BJ (cell line): ENCODE measurements around the gene FGD4. TPM values are rescaled to one million over a fixed set of nuclear protein-coding genes. Genes with fewer than 3 reads are reported as not detected.

ENCODE experiments used
- CTCF ChIA-PET: fragments of 350-600 bp; formaldehyde crosslinking; extraction: SDS; loops from one replicate; lab custom pipeline; 2021; ENCODE audit warnings: antibody characterized with exemption, inconsistent platforms; lab: Yijun Ruan, JAX
- POLR2A ChIA-PET: fragments of 300-600 bp; sonication (Branson Sonifier 250); formaldehyde crosslinking; extraction: SDS; loops from one replicate; lab custom pipeline; 2021; ENCODE audit warnings: antibody characterized with exemption; lab: Charles Lee
- DNase-seq: peaks from one replicate; pipeline ENCODE4 v3.0.0-alpha.2; 2011; ENCODE audit warnings: low read depth
- H3K27me3 ChIP-seq: 2 replicates; pipeline ENCODE4 v1.6.0; 2011; ENCODE audit warnings: low read length; ENCODE audit not compliant: control insufficient read depth, insufficient read depth
- H3K36me3 ChIP-seq: 2 replicates; pipeline ENCODE4 v1.5.1; 2011; ENCODE audit warnings: low read length; ENCODE audit not compliant: control insufficient read depth, insufficient read depth
- H3K4me3 ChIP-seq: 2 replicates; pipeline ENCODE4 v1.5.1; 2011; ENCODE audit warnings: low read depth, mild to moderate bottlenecking, control low read depth, low read length
- polyA plus RNA-seq: library from polyadenylated mRNA; depleted of rRNA; stranded (reverse); fragments of >200 nt; gene quantifications from 2 replicates; pipeline ENCODE4 v1.2.3, GENCODE V29; 2011
- TF ChIP-seq, protein P1 (sequence below): IDR thresholded peaks from 2 replicates; pipeline ENCODE4 v1.5.1; 2011; ENCODE audit warnings: low read depth, mild to moderate bottlenecking, control low read depth, inconsistent platforms, low read length, moderate library complexity; ENCODE audit not compliant: insufficient read depth

The FGD4 gene
- polyA plus RNA-seq, 1 experiment: 11.1 TPM

- POLR2A ChIA-PET: no interaction called here
- TF ChIP-seq, protein P1, sequence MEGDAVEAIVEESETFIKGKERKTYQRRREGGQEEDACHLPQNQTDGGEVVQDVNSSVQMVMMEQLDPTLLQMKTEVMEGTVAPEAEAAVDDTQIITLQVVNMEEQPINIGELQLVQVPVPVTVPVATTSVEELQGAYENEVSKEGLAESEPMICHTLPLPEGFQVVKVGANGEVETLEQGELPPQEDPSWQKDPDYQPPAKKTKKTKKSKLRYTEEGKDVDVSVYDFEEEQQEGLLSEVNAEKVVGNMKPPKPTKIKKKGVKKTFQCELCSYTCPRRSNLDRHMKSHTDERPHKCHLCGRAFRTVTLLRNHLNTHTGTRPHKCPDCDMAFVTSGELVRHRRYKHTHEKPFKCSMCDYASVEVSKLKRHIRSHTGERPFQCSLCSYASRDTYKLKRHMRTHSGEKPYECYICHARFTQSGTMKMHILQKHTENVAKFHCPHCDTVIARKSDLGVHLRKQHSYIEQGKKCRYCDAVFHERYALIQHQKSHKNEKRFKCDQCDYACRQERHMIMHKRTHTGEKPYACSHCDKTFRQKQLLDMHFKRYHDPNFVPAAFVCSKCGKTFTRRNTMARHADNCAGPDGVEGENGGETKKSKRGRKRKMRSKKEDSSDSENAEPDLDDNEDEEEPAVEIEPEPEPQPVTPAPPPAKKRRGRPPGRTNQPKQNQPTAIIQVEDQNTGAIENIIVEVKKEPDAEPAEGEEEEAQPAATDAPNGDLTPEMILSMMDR: no peak
- H3K36me3 ChIP-seq: 0 out of 2 replicates have a peak, but pooled peaks cover 3% of the 10 kb centered on the region
- DNase-seq: no peak
- CTCF ChIA-PET: no interaction called here
- no peaks in the 10 kb centered on the region for H3K27me3 ChIP-seq
- no peak overlapping the region for H3K4me3 ChIP-seq
These were observed 169.9 kb downstream of the FGD4 start for GRCh38 chr12:32569259-32569658.

DNA sequence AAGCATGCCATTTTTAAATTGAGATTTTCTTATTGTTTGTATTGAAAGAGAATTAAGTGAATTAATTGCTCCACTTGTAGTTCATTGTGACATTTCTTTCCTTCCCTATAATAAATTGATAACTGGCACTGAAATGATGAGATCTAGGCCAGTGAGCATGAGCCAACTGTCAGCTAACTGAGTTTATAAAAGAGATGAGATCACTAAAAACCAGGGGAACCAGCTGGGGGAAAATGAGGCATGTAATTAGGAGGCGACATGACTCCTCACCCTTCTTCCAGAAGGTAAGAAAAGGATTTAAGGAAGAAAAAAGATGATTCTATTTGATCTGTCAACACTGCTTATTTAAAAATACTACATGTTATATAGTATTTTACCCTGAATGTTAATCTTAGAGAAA lies 175.2 kb downstream of the FGD4 start:
- CTCF ChIA-PET: no interaction called here
- no peak for DNase-seq
- TF ChIP-seq, protein P1: no peak

DNA sequence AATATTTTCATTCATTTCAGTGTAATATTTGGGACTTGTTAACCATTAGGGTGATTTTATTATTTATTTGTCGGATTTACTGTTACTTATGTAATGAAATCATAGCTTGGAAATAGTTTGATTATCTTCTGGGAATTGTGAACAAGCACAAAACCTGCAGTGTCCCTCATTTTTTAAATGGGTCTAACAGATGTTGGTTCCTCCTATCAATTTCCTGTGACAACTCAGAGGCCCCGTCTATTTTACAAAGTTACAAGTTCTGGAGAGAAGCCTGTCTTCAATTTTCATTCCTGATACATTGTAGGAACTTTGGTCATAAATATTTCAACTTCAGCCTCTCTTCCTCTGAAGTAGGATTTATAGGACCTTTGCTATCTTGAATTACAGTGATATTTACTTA lies 178.0 kb downstream of the FGD4 start:
- Histone ChIP-seq H3K27me3 (no peaks in the 10 kb centered on the region), H3K4me3 (no peak overlapping the region), H3K36me3 (peaks cover 7% of the 10 kb centered on the region)
- ChIA-PET POLR2A (no interaction called here), CTCF (interaction anchor here (0.7 kb wide), 1 partner anchor 14 kb away, joined by 3 read pairs; no protein-coding TSS in a partner anchor)
- DNase-seq: no peak
- TF ChIP-seq, protein P1: no peak

More for the DNA sequence above, 175.2 kb downstream of the FGD4 start:
- H3K36me3 ChIP-seq: peaks cover 1% of the 10 kb centered on the region
- no peaks in the 10 kb centered on the region for H3K27me3 ChIP-seq
- H3K4me3 ChIP-seq: no peak overlapping the region
- POLR2A ChIA-PET: no interaction called here

DNA sequence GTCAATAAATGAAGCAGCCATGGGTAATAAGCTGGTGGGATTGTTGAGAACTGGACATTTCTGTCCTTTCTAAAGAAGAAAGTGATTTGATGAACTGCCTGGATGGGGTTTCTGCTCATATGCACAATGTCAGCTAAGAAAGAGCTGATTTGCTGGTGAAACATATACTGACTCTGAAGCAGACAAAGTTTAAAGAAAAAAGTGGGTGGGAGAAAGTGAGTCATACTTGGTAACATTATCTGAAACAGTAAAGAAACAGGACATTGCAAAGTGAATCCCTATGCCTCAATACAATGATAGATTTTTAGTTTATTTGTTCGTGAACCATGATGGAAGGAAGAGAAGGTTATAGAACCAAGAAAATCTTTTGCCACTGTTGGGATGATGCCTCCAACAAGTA lies 184.2 kb downstream of the FGD4 start:
- no peak for DNase-seq
- CTCF ChIA-PET: no interaction called here

DNA sequence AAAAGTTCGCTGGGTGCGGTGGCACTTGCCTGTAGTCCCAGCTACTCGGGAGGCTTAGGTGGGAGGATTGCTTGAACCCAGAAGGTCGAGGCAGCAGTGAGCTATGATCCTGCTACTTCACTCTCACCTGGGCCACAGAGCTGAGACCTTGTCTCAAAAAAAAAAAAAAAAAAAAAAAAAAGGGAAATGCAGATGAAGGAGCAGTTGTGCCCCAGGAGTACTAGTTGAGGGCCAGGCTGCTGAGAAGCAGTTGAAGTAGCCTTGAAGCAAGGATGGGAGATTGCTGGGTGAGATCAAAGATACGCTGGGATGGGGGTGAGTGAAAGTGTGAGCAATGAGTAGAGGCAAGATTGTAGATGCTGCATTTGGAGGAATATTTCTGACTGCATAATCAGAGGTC lies 186.3 kb downstream of the FGD4 start:
- Histone ChIP-seq H3K4me3 (no peak overlapping the region), H3K27me3 (no peaks in the 10 kb centered on the region), H3K36me3 (peaks cover 9% of the 10 kb centered on the region)
- ChIA-PET POLR2A (no interaction called here), CTCF (no interaction called here)
- TF ChIP-seq, protein P1: no peak
- DNase-seq: no peak

More for the DNA sequence above, 184.2 kb downstream of the FGD4 start:
- TF ChIP-seq, protein P1: no peak
- POLR2A ChIA-PET: no interaction called here
- Histone ChIP-seq H3K36me3 (peaks cover 11% of the 10 kb centered on the region), H3K27me3 (no peaks in the 10 kb centered on the region), H3K4me3 (no peak overlapping the region)
